Upper lobe of left lung (tissue), 6 donors: ENCODE results near the gene NEURL1B. TPM values are rescaled to one million over a fixed set of nuclear protein-coding genes. Genes with fewer than 3 reads are reported as not detected.

Source experiments
- ATAC-seq, 2 donors: fragments of 200-7000 bp; cut with Tn5 transposase; one replicate each; pipeline ENCODE4 v1.9.1; 2022; ENCODE audit warnings: mild to moderate bottlenecking in 2 of 2, moderate library complexity in 2 of 2; ENCODE audit not compliant: low FRiP score in 2 of 2
- DNase-seq, 2 donors: peaks; one replicate each; pipeline ENCODE4 v3.0.0-alpha.2; 2019 to 2020
- H3K27ac ChIP-seq, 4 donors: fragments of 200-600 bp; sonication (generic); one replicate each; pipeline ENCODE4 v1.5.1; 2016 to 2019
- H3K27me3 ChIP-seq, 4 donors: fragments of 200-600 bp; sonication (generic); one replicate each; pipeline ENCODE4 v1.5.1; 2017 to 2019
- H3K36me3 ChIP-seq, 4 donors: fragments of 200-600 bp; sonication (generic); one replicate each; pipeline ENCODE4 v1.5.1; 2016 to 2019
- H3K4me1 ChIP-seq, 4 donors: fragments of 200-600 bp; sonication (generic); one replicate each; pipeline ENCODE4 v1.5.1; 2018 to 2019
- H3K4me3 ChIP-seq, 4 donors: fragments of 200-600 bp; sonication (generic); one replicate each; pipeline ENCODE4 v1.5.1; 2017 to 2019; ENCODE audit warnings: mild to moderate bottlenecking in 2 of 4, moderate library complexity in 1 of 4
- H3K9me3 ChIP-seq, 4 donors: fragments of 200-600 bp; sonication (generic); one replicate each; pipeline ENCODE4 v1.5.1; 2018 to 2019
- CTCF ChIP-seq, 6 experiments: fragments of 450-650 bp in 4 of 6; fragments of 200-600 bp in 2 of 6; sonication (generic) in 2 of 6; IDR thresholded peaks; one replicate each; pipeline ENCODE4 v1.5.1; 2016 to 2019; ENCODE audit warnings: antibody characterized with exemption in 6 of 6
- EP300 ChIP-seq, 4 donors: sonication (generic); formaldehyde crosslinking; IDR thresholded peaks; one replicate each; pipeline ENCODE4 v1.5.1; 2017; ENCODE audit warnings: antibody characterized with exemption in 4 of 4, control low read depth in 2 of 4
- POLR2A ChIP-seq, 4 donors: fragments of 450-650 bp; IDR thresholded peaks; one replicate each; pipeline ENCODE4 v1.5.1; 2016 to 2017; ENCODE audit warnings: antibody characterized with exemption in 4 of 4, mild to moderate bottlenecking in 2 of 4
- POLR2AphosphoS5 ChIP-seq, 2 donors: sonication (generic); formaldehyde crosslinking; IDR thresholded peaks; one replicate each; pipeline ENCODE4 v1.5.1; 2017; ENCODE audit warnings: antibody characterized with exemption in 2 of 2
- WGBS, 2 donors: methylation state at CpG; one replicate each; pipeline ENCODE4 v1.1.5; 2017 to 2018; 5-methylcytosine and 5-hydroxymethylcytosine counted together
- total RNA-seq, 6 donors: library from RNA; depleted of rRNA in 4 of 6; stranded (reverse); fragments of >200 nt in 4 of 6; gene quantifications; one replicate each; pipeline versions ENCODE4 v1.1.0 to v1.2.1, GENCODE V29; 2016 to 2021
- donor health status: DM: no; HTN: no; CAD: no; lungs with moderate emphysema.
- donor health status: DM: no; HTN: yes; CAD: no; lungs with severe emphysema.

NEURL1B gene
- total RNA-seq, 6 donors from 2014 or later: 6.3 to 29.4 (median 15.1) TPM

GRCh38 chr5:172730222-172730621 lies 89.2 kb downstream of the NEURL1B start:
- TF ChIP-seq POLR2A (IDR thresholded peaks at IDR 0.05) (no peak), POLR2AphosphoS5 (IDR thresholded peaks at IDR 0.05) (no peak), CTCF (IDR thresholded peaks at IDR 0.05) (no peak), EP300 (IDR thresholded peaks at IDR 0.05) (no peak)
- Histone ChIP-seq H3K36me3 (no peaks in the 10 kb centered on the region), H3K4me1 (peaks cover 18 to 29% (median 24%) of the 10 kb centered on the region in 4 donors), H3K27me3 (no peaks in the 10 kb centered on the region), H3K27ac (no peak overlapping the region), H3K4me3 (no peak overlapping the region), H3K9me3 (no peaks in the 10 kb centered on the region)
- WGBS, 2 donors: 93 to 97% methylated on average over 6 of the region's 6 CpGs
- ATAC-seq (no peak), DNase-seq (peak in 1 of 2 donors; percentile 12)

- Histone ChIP-seq H3K27me3 (no peaks in the 10 kb centered on the region), H3K4me3 (no peak overlapping the region), H3K27ac (peak overlapping the region in 3 of 4 donors; percentile 92 to 96 (median 93))
These were observed 90.1 kb downstream of the NEURL1B start for GRCh38 chr5:172730981-172731679.

GRCh38 chr5:172731680-172732074 lies 90.6 kb downstream of the NEURL1B start:
- Histone ChIP-seq H3K27ac (peak overlapping the region in 3 of 4 donors; percentile 92 to 96 (median 93)), H3K4me3 (no peak overlapping the region), H3K4me1 (peaks cover 18 to 36% (median 27%) of the 10 kb centered on the region in 4 donors), H3K9me3 (no peaks in the 10 kb centered on the region), H3K27me3 (no peaks in the 10 kb centered on the region), H3K36me3 (no peaks in the 10 kb centered on the region)
- WGBS, 2 donors: 75 to 80% methylated on average over 8 to 9 of the region's 9 CpGs
- ATAC-seq (no peak), DNase-seq (no peak)
- TF ChIP-seq CTCF (IDR thresholded peaks at IDR 0.05) (no peak), POLR2A (IDR thresholded peaks at IDR 0.05) (no peak), POLR2AphosphoS5 (IDR thresholded peaks at IDR 0.05) (no peak), EP300 (IDR thresholded peaks at IDR 0.05) (no peak)

More at GRCh38 chr5:172730981-172731679, 90.1 kb downstream of the NEURL1B start:
- no peaks in the 10 kb centered on the region for H3K9me3 ChIP-seq
- no peaks in the 10 kb centered on the region for H3K36me3 ChIP-seq
- peaks cover 18 to 31% (median 25%) of the 10 kb centered on the region in 4 donors for H3K4me1 ChIP-seq
- no peak for ATAC-seq
- TF ChIP-seq POLR2AphosphoS5 (IDR thresholded peaks at IDR 0.05) (peak in 1 of 2 donors; percentile 49), POLR2A (IDR thresholded peaks at IDR 0.05) (no peak), EP300 (IDR thresholded peaks at IDR 0.05) (peak in 1 of 4 donors; percentile 55), CTCF (IDR thresholded peaks at IDR 0.05) (no peak)
- peak in 1 of 2 donors; percentile 85 for DNase-seq
- 71 to 80% methylated on average over 5 to 16 of the region's 16 CpGs for WGBS, 2 donors

GRCh38 chr5:172732201-172732865 lies 91.3 kb downstream of the NEURL1B start:
- DNase-seq: no peak
- WGBS, 2 donors: 91 to 93% methylated on average over 12 to 14 of the region's 14 CpGs
- H3K36me3 ChIP-seq: no peaks in the 10 kb centered on the region
- ATAC-seq: no peak
- no peaks in the 10 kb centered on the region for H3K27me3 ChIP-seq
- H3K4me3 ChIP-seq: no peak overlapping the region
- no peaks in the 10 kb centered on the region for H3K9me3 ChIP-seq
- H3K4me1 ChIP-seq: peaks cover 18 to 36% (median 27%) of the 10 kb centered on the region in 4 donors
- H3K27ac ChIP-seq: peak overlapping the region; percentile 92 to 96 (median 92)
- no peak for TF ChIP-seq EP300 (IDR thresholded peaks at IDR 0.05)
- no peak for TF ChIP-seq CTCF (IDR thresholded peaks at IDR 0.05)
- no peak for TF ChIP-seq POLR2AphosphoS5 (IDR thresholded peaks at IDR 0.05)
- TF ChIP-seq POLR2A (IDR thresholded peaks at IDR 0.05): no peak
